GM20431 (cell line): ENCODE results near the gene CCDC92.

Experiments
- in situ Hi-C: fragments of 300-500 bp; cut with MseI, MboI; formaldehyde crosslinking; loops from one replicate; pipeline ENCODE4 v1.15.0; 2020; ENCODE audit warnings: low sequenced_read_pairs; ENCODE audit not compliant: unreplicated experiment

Gene CCDC92

GRCh38 chr12:123939716-123940626, 32.7 kb downstream of the CCDC92 start:
- in situ Hi-C loops, result no loop called here

GRCh38 chr12:123938679-123939480, 33.8 kb downstream of the CCDC92 start:
- in situ Hi-C loops, result no loop called here

- in situ Hi-C loops, result no loop called here
Measured at GRCh38 chr12:123937707-123938591, 34.7 kb downstream of the CCDC92 start.

GRCh38 chr12:123936956-123937706, 35.5 kb downstream of the CCDC92 start:
- in situ Hi-C loops, result no loop called here

- in situ Hi-C loops, result no loop called here
Measured at GRCh38 chr12:123936471-123936870, 36.2 kb downstream of the CCDC92 start.

- in situ Hi-C loops, result no loop called here
Measured at GRCh38 chr12:123935956-123936355, 36.7 kb downstream of the CCDC92 start.

GRCh38 chr12:123934829-123935228, 37.8 kb downstream of the CCDC92 start:
- in situ Hi-C loops, result no loop called here

- in situ Hi-C loops, result no loop called here
Measured at GRCh38 chr12:123934016-123934620, 38.5 kb downstream of the CCDC92 start.

- in situ Hi-C loops, result no loop called here
Measured at GRCh38 chr12:123933214-123933613, 39.4 kb downstream of the CCDC92 start.

- in situ Hi-C loops, result no loop called here
Measured at GRCh38 chr12:123931686-123932321, 40.8 kb downstream of the CCDC92 start.

GRCh38 chr12:123929946-123930583, 42.6 kb downstream of the CCDC92 start:
- in situ Hi-C loops, result no loop called here

GRCh38 chr12:123928897-123929296, 43.7 kb downstream of the CCDC92 start:
- in situ Hi-C loops, result no loop called here

- in situ Hi-C loops, result no loop called here
Measured at GRCh38 chr12:123928274-123928865, 44.3 kb downstream of the CCDC92 start.

- in situ Hi-C loops, result no loop called here
Measured at GRCh38 chr12:123924539-123924938, 48.1 kb downstream of the CCDC92 start.

GRCh38 chr12:123923927-123924326, 48.7 kb downstream of the CCDC92 start:
- in situ Hi-C loops, result no loop called here

- in situ Hi-C loops, result no loop called here
Measured at GRCh38 chr12:123923038-123923437, 49.6 kb downstream of the CCDC92 start.

GRCh38 chr12:123919980-123920360, 52.7 kb downstream of the CCDC92 start:
- in situ Hi-C loops, result no loop called here

- in situ Hi-C loops, result no loop called here
Measured at GRCh38 chr12:123917337-123917850, 55.2 kb downstream of the CCDC92 start.
